OCI-LY1 (cell line): ENCODE results near the gene ANO4.

Experiments used
- CTCF ChIP-seq: fragments of 200-600 bp; sonication (generic), shearing (Covaris generic); IDR thresholded peaks from 2 replicates; pipeline ENCODE4 v1.5.1; 2017; ENCODE audit warnings: mild to moderate bottlenecking, antibody characterized with exemption, low read length, moderate library complexity, mixed read lengths
- EZH2 ChIP-seq: fragments of 200-600 bp; sonication (generic), shearing (Covaris generic); IDR thresholded peaks from 2 replicates; pipeline ENCODE4 v1.8.0; 2017; ENCODE audit warnings: borderline replicate concordance, mixed run types, mild to moderate bottlenecking, antibody characterized with exemption, low read length, moderate library complexity, mixed read lengths

- TF ChIP-seq CTCF (no peak), EZH2 (no peak)
Measured at GRCh38 chr12:100830003-100830795, 35.6 kb downstream of the ANO4 start.
